HG02943 (cell line): ENCODE data around the gene TMEM255B.

Experiments used
- ATAC-seq: cut with Tn5 transposase; IDR thresholded peaks from one replicate; pipeline ENCODE4 v1.9.1; 2021; ENCODE audit warnings: mild to moderate bottlenecking, low read depth, moderate library complexity; ENCODE audit not compliant: unreplicated experiment

Gene TMEM255B

DNA sequence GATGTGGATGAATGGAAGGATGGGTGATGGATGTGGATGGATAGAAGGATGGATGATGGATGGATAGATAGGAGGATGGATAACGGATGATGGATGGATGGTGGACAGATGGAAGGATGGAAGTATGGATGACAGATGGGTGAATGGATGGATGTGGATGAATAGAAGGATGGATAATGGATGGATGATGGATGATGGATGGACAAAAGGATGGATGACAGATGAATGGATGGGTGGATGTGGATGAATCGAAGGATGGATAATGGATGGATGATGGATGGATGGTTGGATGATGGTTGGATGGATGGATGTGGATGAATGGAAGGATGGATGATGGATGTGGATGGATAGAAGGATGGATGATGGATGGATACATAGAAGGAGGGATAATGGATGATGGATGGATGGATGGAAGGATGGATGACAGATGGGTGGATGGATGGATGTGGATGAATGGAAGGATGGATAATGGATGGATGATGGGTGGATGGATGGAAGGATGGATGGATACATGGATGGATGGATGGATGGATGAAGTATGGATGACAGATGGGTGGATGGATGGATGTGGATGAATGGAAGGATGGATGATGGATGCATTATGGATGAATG is 39.3 kb downstream of the TMEM255B start:
- ATAC-seq = no peak

- no peak for ATAC-seq
Observed at GRCh38 chr13:113800576-113800926, 41.5 kb downstream of the TMEM255B start.

- no peak for ATAC-seq
Observed at GRCh38 chr13:113801289-113801961, 42.4 kb downstream of the TMEM255B start.

DNA sequence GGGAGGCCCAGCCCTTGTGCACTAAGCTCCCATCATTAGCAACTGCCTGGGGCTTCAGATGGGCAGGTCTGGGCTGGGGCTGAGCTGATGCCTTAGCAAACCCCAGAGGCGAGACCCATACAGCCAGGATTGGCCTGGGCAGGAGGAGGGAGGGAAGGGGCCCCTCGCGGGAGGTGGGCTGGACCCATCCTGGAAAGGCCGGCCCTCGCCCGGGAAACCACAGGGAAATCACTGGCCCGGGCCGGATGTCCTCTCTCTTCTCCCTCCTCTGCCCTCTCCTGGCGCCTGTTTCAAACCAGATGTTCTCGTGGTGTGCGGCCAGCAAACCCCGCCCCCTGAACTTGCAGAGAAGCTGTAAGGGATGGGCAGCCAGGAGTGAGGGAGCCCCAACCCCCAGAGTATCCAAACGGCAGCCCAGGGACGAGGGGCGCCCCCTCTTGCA is 43.1 kb downstream of the TMEM255B start:
- no peak for ATAC-seq

DNA sequence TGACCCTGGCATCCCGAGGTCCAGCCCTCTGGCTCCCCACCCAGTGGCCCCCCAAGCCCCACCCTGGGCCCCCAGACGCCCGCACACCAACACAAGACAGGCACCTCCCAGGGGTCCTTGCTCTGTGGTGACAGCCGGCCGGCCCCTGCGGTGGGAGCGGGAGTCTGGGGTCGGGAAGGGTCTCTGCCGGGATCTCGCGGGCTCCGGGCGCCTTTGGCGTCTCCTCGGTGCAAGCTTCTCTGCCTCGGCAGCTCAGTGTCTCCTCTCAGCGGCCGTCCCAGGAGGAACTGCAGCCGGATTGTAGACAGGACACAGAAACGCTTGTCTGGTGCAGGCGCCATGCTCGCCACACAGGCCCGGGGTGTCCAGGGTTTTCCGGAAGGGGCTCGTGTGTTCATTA is 43.7 kb downstream of the TMEM255B start:
- no peak for ATAC-seq

- ATAC-seq = no peak
Observed at GRCh38 chr13:113803409-113804016, 44.5 kb downstream of the TMEM255B start.

DNA sequence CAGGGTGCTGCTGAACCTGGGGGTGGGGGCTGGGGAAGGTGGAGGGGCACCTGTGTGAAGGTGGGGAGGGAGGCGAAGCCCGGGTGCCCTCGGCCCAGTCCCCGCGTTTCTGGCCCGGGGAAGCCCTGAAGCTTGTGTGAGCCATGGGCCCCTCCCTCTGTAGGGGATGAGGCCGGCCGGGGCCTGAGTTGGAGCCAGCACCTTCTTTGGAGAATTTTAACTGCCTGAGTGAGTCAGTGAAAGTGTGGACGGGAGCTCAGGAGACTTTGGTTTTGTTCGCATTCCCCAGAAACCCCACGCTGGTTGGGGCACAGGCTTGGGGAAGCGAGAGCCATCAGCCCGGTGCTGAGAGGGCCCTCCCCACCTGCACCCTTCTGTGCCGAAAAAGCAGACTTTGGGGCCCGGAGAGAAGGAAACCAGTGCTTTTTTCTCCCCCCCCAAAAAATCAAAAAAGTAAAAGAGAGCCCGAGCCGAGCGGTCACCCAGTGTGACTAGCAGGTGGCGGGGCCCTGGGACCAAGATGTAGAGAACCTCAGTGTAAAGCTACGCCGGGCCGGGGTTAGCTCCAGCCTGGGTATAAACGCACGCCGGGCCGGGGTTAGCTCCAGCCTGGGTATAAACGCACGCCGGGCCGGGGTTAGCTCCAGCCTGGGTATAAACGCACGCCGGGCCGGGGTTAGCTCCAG is 45.1 kb downstream of the TMEM255B start:
- ATAC-seq = no peak

DNA sequence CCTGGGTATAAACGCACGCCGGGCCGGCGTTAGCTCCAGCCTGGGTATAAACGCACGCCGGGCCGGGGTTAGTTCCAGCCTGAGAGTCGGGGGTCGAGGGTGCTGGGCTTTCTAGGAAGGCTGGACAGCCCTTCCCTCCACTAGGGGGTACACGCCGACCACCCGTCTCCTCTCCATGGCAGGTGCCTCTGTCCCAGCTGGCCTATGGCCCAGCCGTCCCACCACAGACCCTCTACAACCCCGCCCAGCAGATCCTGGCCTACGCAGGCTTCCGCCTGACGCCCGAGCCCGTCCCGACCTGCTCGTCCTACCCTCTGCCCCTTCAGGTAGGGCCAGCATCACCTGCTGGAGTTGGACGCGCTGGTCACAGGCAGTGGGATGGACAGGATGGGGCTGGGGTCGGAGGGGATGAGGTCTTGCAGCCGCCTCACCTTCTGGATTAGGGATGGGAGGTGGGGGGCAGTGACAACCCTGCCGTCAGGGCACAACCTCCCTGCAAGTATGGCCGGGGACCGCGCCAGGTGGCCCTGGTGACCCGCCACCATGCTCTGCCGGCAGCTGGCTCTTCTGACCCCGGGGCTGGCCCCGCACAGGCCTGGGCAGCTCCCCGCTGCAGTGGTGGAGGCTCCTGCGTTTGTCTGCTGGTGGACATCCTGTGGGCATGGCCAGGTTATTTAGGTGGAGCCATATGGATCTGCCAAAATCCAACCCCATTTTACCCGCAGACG is 45.8 kb downstream of the TMEM255B start:
- ATAC-seq = no peak

DNA sequence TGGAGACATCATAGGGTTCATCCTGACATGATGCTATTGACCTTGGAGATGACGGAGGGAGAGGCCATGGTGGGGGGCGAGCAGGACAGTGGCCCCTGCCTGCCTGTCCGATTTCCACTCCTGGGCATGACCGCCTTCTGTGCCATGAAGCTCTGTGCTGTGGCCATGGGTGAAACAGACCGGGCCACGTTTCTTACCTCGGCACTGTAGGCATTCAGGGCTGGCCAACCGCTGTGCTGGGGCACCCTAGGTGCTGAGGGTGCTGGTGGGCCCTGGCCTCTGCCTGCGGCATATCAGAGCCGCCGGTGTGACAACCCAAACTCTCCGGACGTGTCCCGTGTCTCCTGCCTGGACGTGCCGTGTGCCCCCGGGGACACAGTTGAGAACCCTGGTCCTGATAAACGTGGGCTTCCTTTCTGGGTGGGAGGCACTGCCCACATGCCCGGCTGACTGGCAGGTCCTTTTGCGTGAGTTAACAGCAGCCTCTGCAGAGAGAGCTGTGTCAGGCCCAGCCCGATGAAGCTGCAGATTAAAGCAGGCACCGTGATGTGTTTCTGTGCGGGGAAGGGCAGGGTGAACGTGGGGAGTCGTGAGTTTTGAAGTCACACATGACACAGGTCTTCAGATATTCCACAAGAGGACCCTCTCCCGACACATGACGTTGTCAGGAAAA is 46.5 kb downstream of the TMEM255B start:
- ATAC-seq = no peak

DNA sequence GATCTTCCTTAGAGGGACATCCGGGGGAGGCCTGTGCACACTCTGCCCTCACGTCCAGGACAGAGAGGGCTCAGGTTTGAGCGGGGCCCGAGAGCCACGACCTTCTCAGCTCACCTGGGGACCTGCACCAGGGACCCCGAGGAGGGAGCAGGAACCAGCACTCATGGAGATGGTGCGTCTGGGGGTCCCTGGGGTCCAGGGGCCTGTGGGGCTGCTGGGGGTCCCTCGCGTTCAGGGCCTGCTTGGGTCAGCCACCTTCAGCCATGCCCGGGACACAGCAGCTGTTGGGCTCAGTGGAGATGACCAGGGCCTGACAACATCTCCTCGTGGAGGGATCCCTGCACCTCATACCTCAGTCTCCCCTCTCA is 47.1 kb downstream of the TMEM255B start:
- ATAC-seq = no peak

- no peak for ATAC-seq
Observed at GRCh38 chr13:113806526-113806925, 47.5 kb downstream of the TMEM255B start.

DNA sequence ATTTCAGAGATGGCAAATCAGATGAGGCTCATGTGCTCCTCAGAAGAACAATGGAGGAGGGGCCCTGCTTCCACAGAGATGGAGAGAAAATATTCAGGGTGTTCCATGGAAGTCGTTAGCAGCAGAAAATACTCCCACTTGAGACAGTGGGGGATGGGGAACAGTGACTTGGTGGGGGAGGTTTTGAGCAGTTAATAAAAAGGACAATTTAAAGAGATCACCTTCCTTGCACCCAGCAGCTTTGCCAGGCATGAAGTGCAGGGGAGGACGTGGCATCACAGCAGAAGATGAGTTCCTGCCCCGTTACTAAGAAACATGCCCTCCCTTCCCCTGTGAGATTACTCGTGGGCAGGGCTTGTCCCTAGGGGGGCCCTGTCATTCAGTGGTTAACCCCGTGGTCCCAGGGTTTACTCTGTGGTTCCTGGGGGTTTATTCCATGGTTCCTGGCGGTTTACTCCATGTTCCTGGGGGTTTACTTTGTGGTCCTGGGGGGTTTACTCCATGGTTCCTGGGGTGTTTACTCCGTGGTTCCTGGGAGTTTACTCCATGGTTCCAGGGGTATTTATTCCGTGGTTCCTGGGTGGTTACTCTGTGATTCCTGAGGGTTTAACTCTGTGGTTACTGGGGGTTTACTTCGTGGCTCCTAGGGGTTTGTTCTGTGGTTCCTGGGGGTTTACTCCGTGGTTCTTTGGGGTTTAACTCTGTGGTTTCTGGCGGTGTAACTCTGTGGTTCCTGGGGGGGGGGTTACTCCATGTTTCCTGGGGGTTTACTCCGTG is 49.2 kb downstream of the TMEM255B start:
- ATAC-seq = no peak

DNA sequence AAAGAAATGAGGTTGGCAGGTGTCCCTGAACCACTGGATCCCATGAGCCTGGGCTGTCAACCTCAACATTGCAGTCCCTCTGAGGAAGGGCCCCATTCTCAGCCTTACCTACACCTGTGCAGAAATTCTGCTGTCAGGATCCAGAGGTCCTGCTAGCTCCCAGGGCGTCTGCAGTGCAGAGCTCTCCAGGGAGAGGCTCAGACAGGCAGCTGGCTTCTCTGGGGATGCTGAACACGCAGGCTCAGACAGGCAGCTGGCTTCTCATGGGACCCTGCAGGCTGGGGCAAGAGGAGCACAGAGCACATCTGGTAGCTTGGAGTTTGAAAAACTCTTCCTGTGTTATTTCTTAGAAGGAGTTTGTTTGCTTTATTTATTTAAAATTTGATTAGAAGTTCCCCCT is 50.9 kb downstream of the TMEM255B start:
- no peak for ATAC-seq

DNA sequence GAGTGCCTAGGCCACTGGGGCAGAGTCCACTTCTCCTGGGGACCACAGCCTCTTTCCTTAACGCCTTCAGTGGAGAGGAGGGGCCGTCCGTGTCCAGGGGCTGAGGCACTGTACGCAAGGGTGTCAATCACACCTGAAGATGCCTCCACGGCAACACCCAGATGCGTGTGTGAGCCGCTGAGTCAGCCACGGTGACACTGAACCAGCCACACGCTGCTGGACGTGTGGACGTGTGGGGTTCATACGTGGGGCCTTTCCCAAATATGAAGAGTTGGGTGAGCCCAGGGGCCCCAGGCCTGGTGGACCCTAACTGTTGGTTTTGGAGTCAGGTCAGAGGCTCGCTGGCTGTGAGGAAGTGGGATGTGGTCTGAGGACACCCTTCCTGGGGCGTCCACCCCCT is 51.6 kb downstream of the TMEM255B start:
- ATAC-seq = no peak

GRCh38 chr13:113811081-113811928 is 52.3 kb downstream of the TMEM255B start:
- no peak for ATAC-seq

DNA sequence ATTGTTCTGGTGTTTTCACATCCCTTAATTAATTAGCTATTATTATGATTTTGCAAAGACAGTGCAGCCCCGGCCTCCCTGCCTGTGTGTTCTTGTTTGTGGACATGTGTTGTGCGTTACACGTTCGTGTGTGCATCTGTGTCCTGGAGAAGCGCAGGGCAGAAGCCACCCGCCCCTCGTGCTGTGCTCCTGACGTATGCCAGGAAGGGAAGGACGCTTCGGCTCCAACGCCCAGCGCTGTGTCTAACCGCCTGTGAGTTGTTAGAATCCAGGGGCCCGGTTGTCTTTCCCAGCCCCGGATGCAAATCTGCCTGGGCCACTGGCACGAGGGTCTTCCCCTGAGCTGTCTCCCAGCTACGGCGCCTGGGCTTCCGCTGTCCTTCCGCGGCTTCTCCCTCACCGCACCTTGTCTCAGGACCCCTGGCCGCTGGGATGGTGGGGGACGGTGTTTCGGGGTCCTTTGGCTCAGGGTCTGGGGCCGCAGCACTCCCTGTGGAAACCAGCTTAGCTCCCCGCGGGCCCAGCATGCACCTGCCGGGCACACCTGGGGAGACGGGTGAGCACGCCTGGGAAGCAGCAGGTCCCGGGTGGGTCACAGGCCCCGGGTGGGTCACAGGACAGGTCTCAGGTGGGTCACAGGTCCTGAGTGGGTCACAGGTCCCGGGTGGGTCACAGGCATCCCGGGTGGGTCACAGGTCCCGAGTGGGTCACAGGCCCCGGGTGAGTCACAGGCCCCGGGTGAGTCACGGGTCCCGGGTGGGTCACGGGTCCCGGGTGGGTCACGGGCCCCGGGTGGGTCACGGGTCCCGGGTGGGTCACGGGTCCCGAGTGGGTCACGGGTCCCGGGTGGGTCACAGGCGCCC is 53.4 kb downstream of the TMEM255B start:
- no peak for ATAC-seq

GRCh38 chr13:113813070-113813748 is 54.2 kb downstream of the TMEM255B start:
- ATAC-seq = no peak
